ENCODE data around the gene PDCD1. TPM values are rescaled to one million over a fixed set of nuclear protein-coding genes. Genes with fewer than 3 reads are reported as not detected.

Gene PDCD1
- total RNA-seq, 4 donors from 2014 or later = 0.37 to 4.8 (median 0.68) TPM

DNA sequence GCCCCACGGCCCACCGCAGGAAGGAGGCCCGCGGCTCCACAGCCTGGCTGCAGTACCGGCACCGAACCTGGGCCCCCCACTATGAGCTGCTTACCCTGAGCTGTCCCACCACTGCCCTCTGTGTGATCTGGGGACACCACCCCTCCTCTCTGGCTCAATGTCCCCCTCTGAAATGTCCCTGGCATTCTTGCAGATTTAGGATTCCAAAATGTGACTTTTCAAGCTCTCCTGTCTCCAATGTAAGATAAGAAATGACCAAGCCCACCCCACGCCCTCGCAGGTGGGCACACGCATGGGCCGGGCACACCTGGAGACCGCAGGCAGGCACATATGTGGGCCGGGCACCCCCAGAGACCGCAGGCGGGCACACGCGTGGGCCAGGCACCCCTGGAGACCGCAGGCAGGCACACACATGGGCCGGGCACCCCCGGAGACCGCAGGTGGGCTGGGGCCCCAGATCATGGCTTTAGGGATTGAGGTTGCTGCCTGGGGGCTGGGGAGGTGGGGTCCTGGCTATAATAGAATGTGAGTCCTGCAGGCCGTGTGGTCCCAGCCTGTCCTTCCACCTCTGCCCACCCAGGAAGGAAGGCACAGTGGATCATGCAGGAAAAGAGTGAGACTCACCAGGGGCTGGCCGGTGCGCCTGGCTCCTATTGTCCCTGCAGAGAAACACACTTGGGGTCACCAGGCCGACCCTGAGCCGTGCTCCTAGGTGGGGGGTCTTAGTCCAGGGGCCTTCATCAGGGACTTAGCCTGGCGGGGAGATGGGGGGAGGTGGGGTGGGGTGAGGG is 7.2 kb downstream of the PDCD1 start:
- no peak for ATAC-seq (ENCODE audit: low FRiP score)
- TF ChIP-seq, protein P1, sequence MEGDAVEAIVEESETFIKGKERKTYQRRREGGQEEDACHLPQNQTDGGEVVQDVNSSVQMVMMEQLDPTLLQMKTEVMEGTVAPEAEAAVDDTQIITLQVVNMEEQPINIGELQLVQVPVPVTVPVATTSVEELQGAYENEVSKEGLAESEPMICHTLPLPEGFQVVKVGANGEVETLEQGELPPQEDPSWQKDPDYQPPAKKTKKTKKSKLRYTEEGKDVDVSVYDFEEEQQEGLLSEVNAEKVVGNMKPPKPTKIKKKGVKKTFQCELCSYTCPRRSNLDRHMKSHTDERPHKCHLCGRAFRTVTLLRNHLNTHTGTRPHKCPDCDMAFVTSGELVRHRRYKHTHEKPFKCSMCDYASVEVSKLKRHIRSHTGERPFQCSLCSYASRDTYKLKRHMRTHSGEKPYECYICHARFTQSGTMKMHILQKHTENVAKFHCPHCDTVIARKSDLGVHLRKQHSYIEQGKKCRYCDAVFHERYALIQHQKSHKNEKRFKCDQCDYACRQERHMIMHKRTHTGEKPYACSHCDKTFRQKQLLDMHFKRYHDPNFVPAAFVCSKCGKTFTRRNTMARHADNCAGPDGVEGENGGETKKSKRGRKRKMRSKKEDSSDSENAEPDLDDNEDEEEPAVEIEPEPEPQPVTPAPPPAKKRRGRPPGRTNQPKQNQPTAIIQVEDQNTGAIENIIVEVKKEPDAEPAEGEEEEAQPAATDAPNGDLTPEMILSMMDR (IDR thresholded peaks at IDR 0.05) = no peak
- peak; percentile 19 for DNase-seq (ENCODE audit: low spot score)

DNA sequence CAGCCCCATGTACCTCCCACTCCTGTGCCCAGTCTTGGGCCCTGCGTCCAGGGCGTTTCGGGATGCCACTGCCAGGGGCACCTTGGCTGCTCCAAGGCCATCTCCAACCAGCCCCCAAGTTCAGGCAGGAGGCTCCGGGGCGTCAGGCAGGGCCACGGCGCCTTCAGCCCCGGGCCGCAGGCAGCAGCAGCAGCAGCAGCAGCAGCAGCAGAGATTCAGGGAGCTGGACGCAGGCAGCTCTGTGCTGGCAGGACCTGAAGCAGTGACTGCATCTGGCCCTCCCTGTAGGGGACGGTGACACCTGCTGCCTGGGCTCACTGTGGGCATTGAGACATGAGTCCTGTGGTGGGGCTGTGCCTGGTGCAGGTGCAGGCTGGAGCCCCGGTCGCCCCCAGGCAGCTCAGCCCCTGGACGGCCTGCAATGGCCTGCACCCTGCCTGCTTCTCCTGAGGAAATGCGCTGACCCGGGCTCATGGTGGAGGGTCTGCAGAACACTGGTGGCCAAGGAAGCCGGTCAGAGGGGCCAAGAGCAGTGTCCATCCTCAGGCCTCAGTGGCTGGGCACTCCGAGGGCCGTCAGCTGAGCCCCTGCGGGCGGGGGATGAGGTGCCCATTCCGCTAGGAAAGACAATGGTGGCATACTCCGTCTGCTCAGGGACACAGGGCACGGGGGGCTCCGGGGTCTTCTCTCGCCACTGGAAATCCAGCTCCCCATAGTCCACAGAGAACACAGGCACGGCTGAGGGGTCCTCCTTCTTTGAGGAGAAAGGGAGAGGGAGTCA is 8.0 kb downstream of the PDCD1 start:
- TF ChIP-seq, protein P1 (IDR thresholded peaks at IDR 0.05) = no peak
- ATAC-seq (ENCODE audit: low FRiP score) (peak; percentile 24), DNase-seq (ENCODE audit: low spot score) (peak; percentile 20)

GRCh38 chr2:241849616-241850543 is 8.8 kb downstream of the PDCD1 start:
- TF ChIP-seq, protein P1 (IDR thresholded peaks at IDR 0.05) = no peak
- DNase-seq (ENCODE audit: low spot score) (peak; percentile 16), ATAC-seq (ENCODE audit: low FRiP score) (no peak)

DNA sequence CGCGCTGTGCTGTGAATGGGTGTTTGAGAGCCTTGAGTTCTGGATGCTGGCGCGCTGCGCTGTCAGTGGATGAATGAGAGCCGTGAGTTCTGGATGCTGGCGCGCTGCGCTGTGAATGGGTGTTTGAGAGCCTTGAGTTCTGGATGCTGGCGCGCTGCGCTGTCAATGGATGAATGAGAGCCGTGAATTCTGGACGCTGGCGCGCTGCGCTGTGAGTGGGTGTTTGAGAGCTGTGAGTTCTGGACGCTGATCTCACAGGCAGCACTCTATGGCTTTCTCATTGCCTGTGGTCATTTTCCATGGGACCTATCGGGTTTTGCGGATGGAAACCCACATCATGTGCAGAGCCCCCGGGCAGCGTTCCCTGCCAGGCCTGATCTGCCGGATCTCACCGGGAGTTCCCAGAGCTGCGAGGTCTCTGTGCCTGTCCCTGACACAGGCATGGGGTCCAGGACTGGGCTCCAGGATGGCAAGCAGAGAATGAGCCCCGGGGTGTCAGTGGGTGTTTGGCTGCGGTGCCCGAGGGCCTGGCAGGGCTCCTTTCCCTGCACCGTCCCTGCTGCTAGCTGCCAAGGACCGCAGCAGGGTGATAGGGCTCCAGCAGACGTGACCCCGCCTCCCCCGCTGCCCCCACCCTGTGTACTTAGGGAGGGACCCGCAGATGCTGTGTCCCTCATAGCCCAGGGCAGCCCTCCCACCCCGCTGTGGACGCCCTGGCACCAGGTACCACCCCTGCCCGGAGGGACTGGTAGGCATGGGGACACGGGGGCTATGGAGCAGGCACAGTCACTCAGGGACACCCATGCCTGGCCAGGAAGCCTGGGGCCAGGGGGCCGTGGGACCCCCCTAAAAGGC is 9.7 kb downstream of the PDCD1 start:
- TF ChIP-seq, protein P1 (IDR thresholded peaks at IDR 0.05) = no peak
- no peak for ATAC-seq (ENCODE audit: low FRiP score)
- DNase-seq (ENCODE audit: low spot score) = no peak

GRCh38 chr2:241846406-241846805 is 12.3 kb downstream of the PDCD1 start:
- TF ChIP-seq, protein P1 (IDR thresholded peaks at IDR 0.05) = no peak
- DNase-seq (ENCODE audit: low spot score) = no peak
- no peak for ATAC-seq (ENCODE audit: low FRiP score)

All from omental fat pad (tissue), 4 donors.